OCI-LY3 (cell line): ENCODE measurements around the gene ANKRD13D.

ENCODE experiments used
- CTCF ChIP-seq: fragments of 200-600, 300-600 bp; sonication (generic); IDR thresholded peaks from 2 replicates; pipeline ENCODE4 v1.5.1; 2014; ENCODE audit warnings: antibody characterized with exemption, low read length, low read depth
- EZH2phosphoT487 ChIP-seq: fragments of 200-600 bp; shearing (Covaris generic); IDR thresholded peaks from 2 replicates; pipeline ENCODE4 v1.6.1; 2018; ENCODE audit warnings: antibody characterized with exemption, mixed run types, low read depth

- TF ChIP-seq CTCF (peak; percentile 7; the same call in 1 of the 2 replicates), EZH2phosphoT487 (no peak)
Measured at GRCh38 chr11:67286621-67287333, 2.3 kb upstream of the ANKRD13D start.
